Transverse colon (tissue), 4 donors: ENCODE measurements around the gene TBC1D19. TPM values are rescaled to one million over a fixed set of nuclear protein-coding genes. Genes with fewer than 3 reads are reported as not detected.
"Not testable (repeated sequence)": the region's sequence is repeated elsewhere in the genome, so short reads cannot be mapped to it uniquely, and the experiment has no call there.

Experiments used
- DNase-seq: peaks from one replicate; pipeline ENCODE4 v3.0.0-alpha.2; 2019
- H3K27ac ChIP-seq, 4 donors: fragments of 200-600 bp; sonication (generic); 2 replicates each; pipeline ENCODE4 v1.5.1; 2016 to 2018; ENCODE audit warnings: inconsistent platforms in 4 of 4
- H3K27me3 ChIP-seq: fragments of 200-600 bp; sonication (generic); 2 replicates; pipeline ENCODE4 v1.5.1; 2017; ENCODE audit warnings: inconsistent platforms
- H3K36me3 ChIP-seq, 4 donors: fragments of 200-600 bp; sonication (generic); 2 replicates each; pipeline ENCODE4 v1.5.1; 2017 to 2019; ENCODE audit warnings: inconsistent platforms in 4 of 4
- H3K4me1 ChIP-seq, 4 donors: fragments of 200-600 bp; sonication (generic); 2 replicates each; pipeline ENCODE4 v1.5.1; 2017 to 2020; ENCODE audit warnings: inconsistent platforms in 4 of 4
- H3K4me3 ChIP-seq, 4 donors: fragments of 200-600 bp; sonication (generic); 1 replicate in 1 of 4; 2 replicates in 3 of 4; pipeline versions ENCODE4 v1.5.1 to v1.6.1; 2017 to 2019; ENCODE audit warnings: inconsistent platforms in 4 of 4
- H3K9me3 ChIP-seq, 2 donors: fragments of 200-600 bp; sonication (generic); 2 replicates each; pipeline ENCODE4 v1.5.1; 2017 to 2019; ENCODE audit warnings: inconsistent platforms in 2 of 2
- CTCF ChIP-seq, 5 experiments: fragments of 200-600 bp in 3 of 5; fragments of 450-650 bp in 2 of 5; sonication (generic) in 3 of 5; IDR thresholded peaks; 1 replicate in 2 of 5; 2 replicates in 3 of 5; pipeline ENCODE4 v1.5.1; 2016 to 2017; ENCODE audit warnings: antibody characterized with exemption in 5 of 5, inconsistent platforms in 3 of 5, mild to moderate bottlenecking in 2 of 5, moderate library complexity in 1 of 5
- EP300 ChIP-seq: sonication (generic); formaldehyde crosslinking; IDR thresholded peaks from one replicate; pipeline ENCODE4 v1.6.1; 2017; ENCODE audit warnings: antibody characterized with exemption, low read depth
- POLR2A ChIP-seq: fragments of 450-650 bp; IDR thresholded peaks from one replicate; pipeline ENCODE4 v1.6.1; 2016; ENCODE audit warnings: antibody characterized with exemption, mild to moderate bottlenecking, moderate library complexity
- POLR2AphosphoS5 ChIP-seq, 3 donors: sonication (generic); formaldehyde crosslinking; IDR thresholded peaks; one replicate each; pipeline ENCODE4 v1.6.1; 2016; ENCODE audit warnings: antibody characterized with exemption in 3 of 3
- WGBS, 2 donors: methylation state at CpG; one replicate each; pipeline ENCODE4 v1.1.5; 2018; ENCODE audit warnings: low coverage in 1 of 2; 5-methylcytosine and 5-hydroxymethylcytosine counted together
- in situ Hi-C, 4 donors: fragments of 200-750 bp; cut with MboI; loops; one replicate each; pipeline versions ENCODE4 v1.15.0 to v1.15.1; 2017; ENCODE audit warnings: low sequenced_read_pairs in 3 of 4, low pct_ligation_motif_present in 1 of 4, low pct_unique_long_range_greater_than_20kb in 1 of 4
- intact Hi-C: fragments of 100-400 bp; cut with DNase I; formaldehyde crosslinking; loops from one replicate; pipeline ENCODE4 v1.15.1; 2023; ENCODE audit warnings: low total_unique reads
- total RNA-seq, 4 donors: library from RNA; depleted of rRNA; stranded (reverse); fragments of >200 nt; gene quantifications; one replicate each; pipeline ENCODE4 v1.1.0, GENCODE V29; 2016

TBC1D19 gene
- total RNA-seq, 4 donors from 2014 or later = 6.3 to 19.1 (median 9.6) TPM

GRCh38 chr4:26574563-26574962, 9.3 kb upstream of the TBC1D19 start:
- in situ Hi-C loops (no loop called here), intact Hi-C loops (no loop called here)
- Histone ChIP-seq H3K9me3 (no peaks in the 10 kb centered on the region), H3K36me3 (no peaks in the 10 kb centered on the region), H3K4me3 (no peak overlapping the region), H3K27ac (no peak overlapping the region), H3K4me1 (no peaks in the 10 kb centered on the region), H3K27me3 (no peaks in the 10 kb centered on the region)
- no peak for DNase-seq
- no peak for TF ChIP-seq POLR2A
- no peak for TF ChIP-seq POLR2AphosphoS5 (IDR thresholded peaks at IDR 0.05)
- no peak for TF ChIP-seq EP300
- no peak for TF ChIP-seq CTCF (IDR thresholded peaks at IDR 0.05)
- WGBS, 2 donors = 75% methylated on average over 1 of the region's 1 CpG; no CpG with 5 or more reads in 1 of the 2 donors

- TF ChIP-seq POLR2AphosphoS5 (IDR thresholded peaks at IDR 0.05) (no peak), CTCF (IDR thresholded peaks at IDR 0.05) (no peak), EP300 (no peak), POLR2A (no peak)
- Histone ChIP-seq H3K4me3 (no peak overlapping the region), H3K27me3 (no peaks in the 10 kb centered on the region), H3K27ac (no peak overlapping the region), H3K4me1 (no peaks in the 10 kb centered on the region), H3K36me3 (no peaks in the 10 kb centered on the region), H3K9me3 (no peaks in the 10 kb centered on the region)
- intact Hi-C loops (no loop called here), in situ Hi-C loops (loop anchor here in 1 of 4 donors (25.0 kb wide), 1 partner anchor 436 kb away; no protein-coding TSS in a partner anchor)
- 56 to 68% methylated on average over 4 to 7 of the region's 7 CpGs for WGBS, 2 donors
- DNase-seq = no peak
These were observed 7.6 kb upstream of the TBC1D19 start for GRCh38 chr4:26576231-26576739.

- H3K4me1 ChIP-seq = no peaks in the 10 kb centered on the region
- in situ Hi-C loops (loop anchor here in 1 of 4 donors (25.0 kb wide), 1 partner anchor 435 kb away; no protein-coding TSS in a partner anchor), intact Hi-C loops (no loop called here)
- no peaks in the 10 kb centered on the region for H3K9me3 ChIP-seq
- no peaks in the 10 kb centered on the region for H3K27me3 ChIP-seq
- no peak for TF ChIP-seq CTCF (IDR thresholded peaks at IDR 0.05)
- no peak for TF ChIP-seq EP300
- H3K36me3 ChIP-seq = no peaks in the 10 kb centered on the region
- no peak for DNase-seq
- H3K4me3 ChIP-seq = no peak overlapping the region
- WGBS, 2 donors = 41% methylated on average over 2 of the region's 2 CpGs; no CpG with 5 or more reads in 1 of the 2 donors
- H3K27ac ChIP-seq = no peak overlapping the region
These were observed 6.8 kb upstream of the TBC1D19 start for GRCh38 chr4:26577066-26577465.

GRCh38 chr4:26579169-26579568, 4.7 kb upstream of the TBC1D19 start:
- Histone ChIP-seq H3K4me3 (no peak overlapping the region), H3K27ac (no peak overlapping the region), H3K4me1 (peaks cover 0 to 5% (median 0%) of the 10 kb centered on the region in 4 donors), H3K9me3 (no peaks in the 10 kb centered on the region), H3K36me3 (no peaks in the 10 kb centered on the region), H3K27me3 (no peaks in the 10 kb centered on the region)
- intact Hi-C loops (no loop called here), in situ Hi-C loops (loop anchor here in 1 of 4 donors (25.0 kb wide), 1 partner anchor 433 kb away; no protein-coding TSS in a partner anchor)
- no peak for DNase-seq
- WGBS, 2 donors = 89 to 97% methylated on average over 3 to 5 of the region's 5 CpGs
- TF ChIP-seq POLR2A (no peak), EP300 (no peak), CTCF (IDR thresholded peaks at IDR 0.05) (no peak), POLR2AphosphoS5 (IDR thresholded peaks at IDR 0.05) (no peak)

- H3K9me3 ChIP-seq, H3K36me3 ChIP-seq, H3K27ac ChIP-seq, DNase-seq, intact Hi-C loops, H3K27me3 ChIP-seq, H3K4me3 ChIP-seq: not testable (repeated sequence)
- H3K4me1 ChIP-seq = peaks cover 0 to 20% (median 7%) of the 10 kb centered on the region in 4 donors
- in situ Hi-C loops = loop anchor here in 1 of 4 donors (25.0 kb wide), 1 partner anchor 431 kb away; no protein-coding TSS in a partner anchor
- 92 to 100% methylated on average over 1 to 4 of the region's 4 CpGs for WGBS, 2 donors
These were observed 2.5 kb upstream of the TBC1D19 start for GRCh38 chr4:26581341-26581740.
